ENCODE measurements around the gene MAGI1.

MAGI1 gene

DNA sequence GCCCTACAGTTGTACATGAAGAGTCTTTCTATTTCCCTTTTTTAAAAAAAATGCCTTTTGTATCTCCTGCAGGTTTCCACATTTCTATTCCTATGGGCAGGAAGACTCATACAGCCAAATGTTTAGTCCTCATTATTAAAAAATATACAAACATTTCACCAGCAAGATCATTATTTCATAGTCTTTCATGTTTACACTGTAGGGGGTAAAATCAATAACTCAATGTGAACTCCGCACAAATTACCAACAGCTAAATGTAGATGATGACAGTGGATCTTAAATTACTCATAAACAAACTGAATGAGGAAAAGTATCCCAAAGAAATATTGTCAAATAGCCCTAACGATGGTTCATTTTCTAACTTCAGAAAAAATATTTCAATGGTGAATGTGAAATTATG is 99.5 kb downstream of the MAGI1 start:
- DNase-seq = no peak

GRCh38 chr3:65938676-65939075 is 100.0 kb downstream of the MAGI1 start:
- no peak for DNase-seq

- DNase-seq = no peak
Measured at GRCh38 chr3:65938147-65938546, 100.6 kb downstream of the MAGI1 start.

DNA sequence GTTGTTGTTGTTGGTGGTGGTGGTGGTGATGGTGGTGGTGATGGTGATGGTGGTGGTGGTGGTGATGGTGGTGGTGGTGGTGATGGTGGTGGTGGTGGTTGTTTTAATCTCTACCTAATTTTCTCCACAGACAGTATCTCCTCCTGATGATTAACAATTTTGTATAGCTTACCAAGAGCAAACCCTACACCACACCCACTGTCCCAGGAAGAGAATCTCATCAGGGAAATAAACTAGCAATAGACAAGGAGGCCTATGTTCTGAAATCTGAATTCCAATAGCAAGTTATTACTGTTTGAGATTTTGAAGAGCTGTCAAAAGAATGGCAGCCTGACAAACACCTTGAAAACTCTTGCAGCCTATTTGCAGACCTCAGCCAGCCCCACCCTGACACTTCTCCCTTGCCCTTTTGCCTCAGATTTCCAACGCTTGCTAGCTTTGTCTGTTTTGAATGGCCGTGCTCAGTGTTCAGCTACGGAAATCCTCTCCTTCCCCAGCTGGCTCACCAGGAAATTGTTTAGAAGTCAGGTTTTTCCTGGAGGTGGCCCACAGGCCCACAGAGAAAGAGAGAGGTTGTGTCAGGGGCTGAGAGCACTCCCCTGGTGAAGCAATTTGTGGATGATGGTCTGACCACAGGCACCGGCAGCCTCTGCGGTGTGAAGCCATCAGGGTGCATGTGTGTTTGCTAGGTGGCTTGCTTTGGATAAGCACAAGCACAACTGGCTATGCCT is 101.6 kb downstream of the MAGI1 start:
- no peak for DNase-seq

- no peak for DNase-seq
Measured at GRCh38 chr3:65935724-65936123, 103.0 kb downstream of the MAGI1 start.

- no peak for DNase-seq
Measured at GRCh38 chr3:65930648-65931047, 108.1 kb downstream of the MAGI1 start.

DNA sequence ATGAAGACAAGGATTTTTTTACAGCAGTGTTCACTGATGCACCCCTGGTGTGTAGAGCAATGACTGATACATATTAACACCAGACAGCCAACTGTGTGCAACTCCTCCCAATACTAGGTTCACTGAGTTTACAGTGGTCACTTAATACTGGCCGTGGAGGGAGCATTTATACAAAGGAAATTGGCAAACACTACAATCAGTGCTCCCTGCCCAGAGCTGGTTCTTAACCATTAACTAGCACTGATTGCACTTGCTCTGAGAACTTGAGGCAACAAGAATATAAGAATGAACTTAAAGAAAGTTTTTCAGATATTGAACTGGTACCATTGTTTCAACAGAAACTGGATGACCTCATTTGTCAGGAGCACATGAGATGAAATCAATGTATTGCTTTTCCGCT is 110.6 kb downstream of the MAGI1 start:
- no peak for DNase-seq

DNA sequence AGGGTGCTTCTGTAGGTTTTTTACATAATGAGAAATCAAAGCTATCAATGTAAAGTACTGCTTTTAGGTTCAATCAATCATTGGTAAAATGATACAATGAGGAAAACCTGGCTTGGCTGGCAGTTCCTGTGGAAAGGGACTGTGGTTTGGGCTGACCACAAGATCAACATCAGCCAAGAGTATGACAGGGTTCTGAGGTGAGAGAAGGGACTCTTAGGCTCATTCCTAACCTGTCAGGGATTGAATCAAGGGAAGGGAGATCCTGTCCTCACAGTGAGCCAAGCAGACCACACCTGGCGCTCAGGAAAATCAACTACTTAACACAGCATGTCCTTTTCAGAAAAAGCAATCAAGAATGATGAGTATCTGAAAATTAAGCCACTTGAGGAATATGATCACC is 111.1 kb downstream of the MAGI1 start:
- peak; percentile 69 for DNase-seq

- no peak for DNase-seq
Measured at GRCh38 chr3:65925254-65925954, 113.3 kb downstream of the MAGI1 start.

GRCh38 chr3:65924762-65925161 is 114.0 kb downstream of the MAGI1 start:
- no peak for DNase-seq

- DNase-seq = no peak
Measured at GRCh38 chr3:65922441-65922840, 116.3 kb downstream of the MAGI1 start.

DNA sequence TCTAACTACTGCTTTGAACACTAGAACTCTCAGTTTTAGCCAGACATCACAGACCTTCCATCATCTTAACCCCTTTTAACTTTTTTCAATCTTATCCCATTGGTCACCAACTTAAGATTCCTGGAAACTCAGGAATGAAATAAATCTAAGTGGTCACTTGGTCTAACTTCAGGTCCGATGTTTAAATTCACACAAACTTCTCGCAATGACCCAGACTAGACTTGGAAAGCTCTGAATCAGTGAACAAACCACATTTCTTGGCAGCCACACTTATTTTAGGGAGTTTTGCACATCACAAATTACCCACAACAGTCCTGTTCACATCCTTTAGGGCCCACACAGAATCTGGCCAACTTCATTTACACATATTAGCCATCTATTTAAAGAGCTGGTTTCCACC is 118.9 kb downstream of the MAGI1 start:
- DNase-seq = no peak

DNA sequence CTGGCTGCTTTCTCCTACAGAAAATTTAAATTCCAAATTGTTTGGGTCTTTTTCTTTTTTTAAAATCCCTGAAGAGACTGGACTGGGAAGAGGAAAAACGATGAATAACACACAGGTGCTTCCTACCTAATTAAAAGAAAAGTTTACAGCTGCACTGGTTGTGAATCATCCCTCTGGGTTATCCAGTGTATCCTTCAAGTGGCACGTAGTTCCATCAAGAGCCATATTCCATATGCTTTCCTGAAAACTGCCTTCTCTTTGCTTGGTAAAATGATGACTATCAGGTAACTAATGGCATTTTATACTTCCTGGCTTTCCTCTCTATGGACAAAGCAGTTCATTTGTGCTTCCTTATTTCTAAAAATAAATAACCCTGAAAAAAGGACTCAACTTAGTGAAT is 123.2 kb downstream of the MAGI1 start:
- no peak for DNase-seq

- no peak for DNase-seq
Measured at GRCh38 chr3:65914740-65915367, 123.9 kb downstream of the MAGI1 start.

DNA sequence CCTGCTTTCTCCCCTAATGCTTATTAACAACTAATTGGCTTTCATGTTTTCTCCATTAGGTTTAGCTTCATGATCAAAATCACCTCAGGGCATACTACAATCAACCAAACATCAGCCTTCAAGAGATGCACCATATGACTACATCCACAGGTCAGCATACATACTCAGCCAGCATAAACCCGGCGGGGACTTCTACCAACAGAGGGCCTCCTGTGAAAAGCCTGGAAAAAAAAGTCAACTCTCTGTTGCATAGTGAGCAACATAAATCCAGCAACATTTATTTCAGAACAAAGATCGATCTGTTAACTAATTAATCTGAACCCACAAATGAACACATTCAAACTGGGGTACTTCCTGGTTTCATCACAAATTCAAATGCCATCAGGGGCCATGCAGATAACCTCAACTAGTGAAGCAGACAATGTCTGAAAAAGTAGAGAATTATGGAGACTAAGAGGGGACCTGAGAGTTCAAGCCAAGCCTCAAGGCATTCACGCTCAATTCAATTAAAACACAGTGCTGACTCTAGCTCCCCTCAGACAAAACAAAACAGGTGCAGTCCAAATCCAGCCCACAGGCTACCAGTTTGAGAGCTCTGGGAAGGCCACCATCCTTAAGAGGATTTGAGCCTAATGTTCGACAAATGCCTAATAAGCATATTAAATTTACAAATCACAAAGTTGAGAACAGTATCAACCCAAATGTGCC is 124.5 kb downstream of the MAGI1 start:
- DNase-seq = no peak

DNA sequence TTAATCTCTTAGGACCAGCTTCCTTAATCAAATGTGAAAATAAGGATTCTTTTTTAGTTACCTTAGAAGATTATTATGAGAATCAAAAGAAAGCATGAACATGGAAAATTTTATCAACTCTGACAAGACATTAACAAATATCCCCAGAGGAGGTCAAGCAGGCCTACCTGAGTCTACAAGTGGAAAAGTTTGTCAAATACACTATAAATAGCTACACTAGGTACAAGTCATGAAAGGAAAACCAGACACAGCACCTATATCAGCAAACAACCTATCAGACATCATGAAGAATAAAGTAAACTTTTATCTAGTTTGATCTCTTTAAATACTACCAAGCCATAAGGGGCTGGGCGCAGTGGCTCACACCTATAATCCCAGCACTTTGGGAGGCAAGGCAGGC is 126.1 kb downstream of the MAGI1 start:
- DNase-seq = no peak

DNA sequence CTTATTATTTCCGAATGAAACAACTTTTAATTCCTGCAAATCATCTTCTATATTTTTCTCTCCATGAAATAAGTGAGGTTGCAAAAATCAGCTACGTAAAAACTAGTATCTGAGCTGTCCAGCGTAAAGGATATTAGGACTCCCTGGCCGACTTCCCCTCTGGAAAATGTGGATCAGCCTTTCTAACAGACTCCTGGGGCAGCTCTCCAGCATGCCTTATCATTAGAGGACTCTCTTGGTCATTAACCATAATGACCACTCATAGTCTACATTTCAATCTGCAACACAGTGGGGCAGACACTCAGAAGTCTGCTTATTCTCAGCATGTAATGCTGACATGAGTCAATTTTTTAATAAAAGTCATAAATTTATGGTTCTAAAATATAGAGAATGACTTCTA is 130.1 kb downstream of the MAGI1 start:
- DNase-seq = no peak

DNA sequence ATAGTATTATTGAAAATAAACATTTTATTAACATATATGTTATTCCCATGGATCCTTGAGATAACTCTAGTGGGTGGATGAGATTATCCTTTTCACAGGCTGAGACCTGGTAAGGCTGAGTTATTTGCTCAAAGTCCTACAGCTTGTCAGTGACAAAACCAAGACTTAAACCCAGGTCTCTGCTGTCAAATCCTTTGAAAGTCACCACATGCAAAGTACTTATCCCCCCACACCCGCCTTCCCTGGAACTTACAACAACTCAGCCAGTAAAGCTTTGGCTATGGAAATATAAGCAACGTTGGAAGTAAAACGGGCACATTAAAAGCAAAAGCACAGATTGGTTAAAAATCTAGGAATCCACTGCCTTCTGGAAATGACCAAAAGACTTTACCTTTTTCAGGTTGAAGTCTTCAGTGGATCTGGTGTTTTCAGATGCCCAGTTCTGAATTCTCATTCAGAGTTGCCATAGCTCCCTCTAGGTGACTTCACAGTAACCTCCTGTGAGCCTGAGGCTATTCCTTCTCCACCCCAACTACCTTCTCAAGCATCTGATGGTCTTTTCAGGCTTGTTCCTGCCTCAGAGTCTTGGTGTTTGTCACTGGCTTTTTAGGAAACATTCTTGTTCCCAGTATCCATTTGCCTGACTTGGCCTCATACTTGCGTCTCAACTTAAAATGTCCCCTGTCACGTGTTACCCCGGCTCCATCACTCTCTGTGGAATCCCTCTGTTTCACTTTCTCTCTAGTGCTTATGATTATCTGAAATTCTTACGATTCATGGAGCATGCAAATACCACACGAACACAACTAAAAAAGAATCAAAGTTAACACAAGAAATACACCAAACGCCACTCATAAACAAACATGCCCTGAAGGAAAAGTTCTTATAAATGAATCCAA is 131.2 kb downstream of the MAGI1 start:
- DNase-seq = no peak

- no peak for DNase-seq
Measured at GRCh38 chr3:65905771-65906170, 132.9 kb downstream of the MAGI1 start.

GRCh38 chr3:65904016-65904415 is 134.7 kb downstream of the MAGI1 start:
- DNase-seq = no peak

- DNase-seq = no peak
Measured at GRCh38 chr3:65902304-65902793, 136.4 kb downstream of the MAGI1 start.

- DNase-seq = no peak
Measured at GRCh38 chr3:65901226-65901625, 137.5 kb downstream of the MAGI1 start.

Data from DMS79 (cell line).